AG04450 (cell line): ENCODE results near the gene EIF4G3. TPM values are rescaled to one million over a fixed set of nuclear protein-coding genes. Genes with fewer than 3 reads are reported as not detected.

Experiments
- CTCF ChIA-PET: fragments of 300-600, 350-600 bp; formaldehyde crosslinking; extraction: SDS; loops from one replicate; lab custom pipeline; 2022; ENCODE audit warnings: antibody characterized with exemption, inconsistent platforms; lab: Charles Lee
- POLR2A ChIA-PET: fragments of 350-600 bp; formaldehyde crosslinking; extraction: SDS; loops from one replicate; lab custom pipeline; 2021; ENCODE audit warnings: antibody characterized with exemption, inconsistent platforms; lab: Yijun Ruan, JAX
- DNase-seq: peaks from one replicate; pipeline ENCODE4 v3.0.0-alpha.2; 2011; ENCODE audit warnings: low read depth, low spot score
- H3K27ac ChIP-seq: one replicate; pipeline ENCODE4 v1.5.1; 2012; ENCODE audit warnings: low read depth, low read length, control low read depth
- H3K27me3 ChIP-seq: one replicate; pipeline ENCODE4 v1.6.0; 2012; ENCODE audit warnings: low read length; ENCODE audit not compliant: control insufficient read depth, insufficient read depth
- H3K4me3 ChIP-seq: 2 replicates; pipeline ENCODE4 v1.5.1; 2011; ENCODE audit warnings: mild to moderate bottlenecking, low read depth, low read length, control low read depth
- H3K9me3 ChIP-seq: 2 replicates; pipeline ENCODE4 v1.5.1; 2012; ENCODE audit warnings: low read length; ENCODE audit not compliant: control insufficient read depth, insufficient read depth
- CTCF ChIP-seq: IDR thresholded peaks from 2 replicates; pipeline ENCODE4 v1.5.1; 2011; ENCODE audit warnings: low read depth, low read length, control low read depth, inconsistent platforms
- polyA plus RNA-seq: library from polyadenylated mRNA; depleted of rRNA; stranded (reverse); fragments of >200 nt; gene quantifications from 2 replicates; pipeline ENCODE4 v1.2.3, GENCODE V29; 2011

The EIF4G3 gene
- polyA plus RNA-seq, 1 experiment: 74.9 TPM

GRCh38 chr1:20932437-20932977 lies 244.2 kb downstream of the EIF4G3 start:
- POLR2A ChIA-PET: no interaction called here
- CTCF ChIA-PET: interaction anchor here (1.2 kb wide), 1 partner anchor 263 kb away, joined by 4 read pairs; no protein-coding TSS in a partner anchor
- Histone ChIP-seq H3K27me3 (no peaks in the 10 kb centered on the region), H3K9me3 (no peaks in the 10 kb centered on the region), H3K4me3 (no peak overlapping the region), H3K27ac (no peak overlapping the region)
- no peak for TF ChIP-seq CTCF
- DNase-seq: no peak

GRCh38 chr1:20931930-20932436 lies 244.7 kb downstream of the EIF4G3 start:
- H3K27me3 ChIP-seq: no peaks in the 10 kb centered on the region
- ChIA-PET CTCF (interaction anchor here (1.2 kb wide), 1 partner anchor 263 kb away, joined by 4 read pairs; no protein-coding TSS in a partner anchor), POLR2A (no interaction called here)
- DNase-seq: no peak
- no peak overlapping the region for H3K27ac ChIP-seq
- no peak overlapping the region for H3K4me3 ChIP-seq
- H3K9me3 ChIP-seq: no peaks in the 10 kb centered on the region
- TF ChIP-seq CTCF: no peak

DNA sequence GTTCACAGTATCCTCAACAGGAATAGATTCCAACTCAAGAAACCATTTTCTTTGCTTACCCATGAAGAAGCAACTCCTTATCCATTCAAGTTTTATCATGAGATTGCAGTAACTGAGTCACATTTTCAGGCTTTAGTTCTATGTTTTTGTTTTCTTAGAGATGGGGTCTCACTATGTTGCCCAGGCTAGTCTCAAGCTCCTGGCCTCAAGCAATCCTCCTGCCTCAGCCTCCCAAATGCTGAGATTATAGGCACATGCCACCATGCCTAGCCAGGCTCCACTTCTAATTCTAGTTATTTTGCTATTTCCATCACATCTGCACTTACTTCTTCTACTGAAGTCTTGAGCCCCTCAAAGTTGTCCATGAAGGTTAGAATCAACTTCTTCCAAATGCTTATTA lies 246.3 kb downstream of the EIF4G3 start:
- no peak overlapping the region for H3K27ac ChIP-seq
- no peak for DNase-seq
- H3K27me3 ChIP-seq: no peaks in the 10 kb centered on the region
- no peak overlapping the region for H3K4me3 ChIP-seq
- ChIA-PET CTCF (no interaction called here), POLR2A (no interaction called here)
- no peak for TF ChIP-seq CTCF
- H3K9me3 ChIP-seq: no peaks in the 10 kb centered on the region

DNA sequence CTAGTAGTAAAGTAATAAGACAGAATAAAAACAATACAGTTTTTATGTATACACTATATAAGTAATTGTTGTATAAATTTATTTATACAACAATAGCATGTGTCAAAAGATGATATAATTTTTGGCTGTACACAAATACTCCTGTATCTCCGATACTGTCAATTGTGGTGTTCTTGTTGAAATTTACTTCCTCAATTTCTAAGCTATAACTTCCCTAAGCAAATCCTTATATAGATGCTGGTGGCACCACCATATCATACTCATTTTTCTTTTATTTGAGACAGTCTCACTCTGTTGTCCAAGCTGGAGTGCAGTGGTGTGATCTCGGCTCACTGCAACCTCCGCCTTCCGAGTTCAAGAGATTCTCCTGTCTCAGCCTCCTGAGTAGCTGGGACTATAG lies 248.6 kb downstream of the EIF4G3 start:
- DNase-seq: no peak
- ChIA-PET CTCF (no interaction called here), POLR2A (no interaction called here)
- Histone ChIP-seq H3K27me3 (no peaks in the 10 kb centered on the region), H3K9me3 (no peaks in the 10 kb centered on the region), H3K27ac (no peak overlapping the region), H3K4me3 (no peak overlapping the region)
- no peak for TF ChIP-seq CTCF

GRCh38 chr1:20921285-20921684 lies 255.4 kb downstream of the EIF4G3 start:
- Histone ChIP-seq H3K9me3 (no peaks in the 10 kb centered on the region), H3K27me3 (no peaks in the 10 kb centered on the region), H3K27ac (no peak overlapping the region), H3K4me3 (no peak overlapping the region)
- CTCF ChIA-PET: interaction anchor here (0.5 kb wide), 1 partner anchor 275 kb away, joined by 4 read pairs; no protein-coding TSS in a partner anchor
- DNase-seq: peak; percentile 4
- POLR2A ChIA-PET: interaction anchor here (0.6 to 0.8 kb wide), 2 partner anchors 28 to 135 kb away, joined by 3 read pairs; partner anchors contain the start of gene HP1BP3
- no peak for TF ChIP-seq CTCF
